H1 (cell line): ENCODE data around the gene ETV7. TPM values are rescaled to one million over a fixed set of nuclear protein-coding genes. Genes with fewer than 3 reads are reported as not detected.

Source experiments
- CTCF ChIA-PET: fragments of 300-600 bp; sonication (Branson Sonifier 250); formaldehyde crosslinking; loops from one replicate; lab custom pipeline; 2021; ENCODE audit not compliant: partially characterized antibody; lab: Charles Lee
- POLR2A ChIA-PET: fragments of 300-600 bp; sonication (Branson Sonifier 250); formaldehyde crosslinking; loops from one replicate; lab custom pipeline; 2021; ENCODE audit warnings: inconsistent platforms; ENCODE audit not compliant: partially characterized antibody; lab: Charles Lee
- DNase-seq, 2 experiments: peaks; one replicate each; pipeline versions ENCODE4 v3.0.0 to v3.0.0-alpha.2; 2010 to 2022; ENCODE audit warnings: low spot score in 2 of 2, low read depth in 1 of 2, mixed read lengths in 1 of 2
- FAIRE-seq: peaks from 2 replicates; lab custom pipeline; 2011; peaks lifted over from hg19 to GRCh38; lab: Jason Lieb, UNC
- H2AFZ ChIP-seq: 2 replicates; pipeline ENCODE4 v1.8.1; 2012; ENCODE audit warnings: low read length, inconsistent platforms
- H2AK5ac ChIP-seq: 2 replicates; pipeline ENCODE4 v1.6.1; 2013; ENCODE audit warnings: low read depth, low read length
- H2BK120ac ChIP-seq: replicated peaks from 2 replicates; pipeline ENCODE3; 2013; ENCODE audit warnings: low read depth, low read length, inconsistent platforms
- H2BK12ac ChIP-seq: 2 replicates; pipeline ENCODE4 v1.6.1; 2013; ENCODE audit warnings: low read depth, low read length
- H2BK15ac ChIP-seq: 2 replicates; pipeline ENCODE4 v1.6.1; 2013; ENCODE audit warnings: low read length
- H2BK20ac ChIP-seq: 2 replicates; pipeline ENCODE4 v1.6.1; 2013; ENCODE audit warnings: low read length
- H2BK5ac ChIP-seq: 2 replicates; pipeline ENCODE4 v1.6.1; 2013; ENCODE audit warnings: low read depth, low read length
- H3K14ac ChIP-seq: 2 replicates; pipeline ENCODE4 v1.6.1; 2013; ENCODE audit warnings: inconsistent platforms; ENCODE audit not compliant: insufficient read length
- H3K18ac ChIP-seq: 2 replicates; pipeline ENCODE4 v1.6.1; 2013; ENCODE audit warnings: low read length; ENCODE audit errors: extremely low read depth
- H3K23ac ChIP-seq: 2 replicates; pipeline ENCODE4 v1.6.1; 2013; ENCODE audit warnings: inconsistent platforms; ENCODE audit not compliant: insufficient read length
- H3K23me2 ChIP-seq: 2 replicates; pipeline ENCODE4 v1.6.1; 2013; ENCODE audit warnings: low read depth, low read length
- H3K27ac ChIP-seq: 2 replicates; pipeline ENCODE4 v1.6.1; 2011; ENCODE audit warnings: low read depth, low read length, inconsistent platforms
- H3K27me3 ChIP-seq, 4 experiments: replicated peaks in 1 of 4; 1 replicate in 1 of 4; 2 replicates in 3 of 4; pipeline versions ENCODE4 v1.6.1 to v1.8.1; 2011 to 2013; ENCODE audit warnings: low read length in 3 of 4, mild to moderate bottlenecking in 3 of 4, inconsistent platforms in 2 of 4, mixed read lengths in 2 of 4, moderate library complexity in 1 of 4; ENCODE audit not compliant: control insufficient read depth in 3 of 4, insufficient read depth in 3 of 4; ENCODE audit errors: extremely low read depth in 1 of 4
- H3K36me3 ChIP-seq, 4 experiments: 2 replicates each; pipeline versions ENCODE4 v1.6.1 to v1.8.1; 2011 to 2013; ENCODE audit warnings: mild to moderate bottlenecking in 4 of 4, low read length in 3 of 4, moderate library complexity in 2 of 4, control low read depth in 1 of 4, inconsistent platforms in 1 of 4; ENCODE audit not compliant: insufficient read depth in 4 of 4, control insufficient read depth in 2 of 4
- H3K4ac ChIP-seq: replicated peaks from 2 replicates; pipeline ENCODE3; 2013; ENCODE audit warnings: low read length, low read depth, mixed read lengths, inconsistent platforms; ENCODE audit not compliant: insufficient read length
- H3K4me1 ChIP-seq, 4 experiments: replicated peaks in 1 of 4; 1 replicate in 1 of 4; 2 replicates in 3 of 4; pipeline versions ENCODE4 v1.6.1 to v1.8.1; 2011 to 2013; ENCODE audit warnings: low read length in 3 of 4, inconsistent platforms in 2 of 4, mixed read lengths in 1 of 4; ENCODE audit not compliant: insufficient read depth in 4 of 4, control insufficient read depth in 3 of 4
- H3K4me2 ChIP-seq, 2 experiments: 2 replicates each; pipeline versions ENCODE4 v1.6.1 to v1.8.1; 2011 to 2013; ENCODE audit warnings: low read depth in 2 of 2, low read length in 2 of 2, control low read depth in 1 of 2, inconsistent platforms in 1 of 2, mild to moderate bottlenecking in 1 of 2; ENCODE audit not compliant: insufficient read depth in 1 of 2
- H3K4me3 ChIP-seq, 4 experiments: fragments of 200-600, 300-600 bp in 1 of 4; sonication (generic), shearing (Covaris generic), sonication (Bioruptor Twin) in 1 of 4; 2 replicates each; pipeline versions ENCODE4 v1.5.1 to v1.8.1; 2011 to 2016; ENCODE audit warnings: low read length in 4 of 4, low read depth in 3 of 4, control low read depth in 2 of 4, inconsistent platforms in 2 of 4, mild to moderate bottlenecking in 2 of 4, mixed read lengths in 1 of 4, moderate library complexity in 1 of 4; ENCODE audit not compliant: insufficient read depth in 2 of 4; ENCODE audit errors: extremely low read depth in 1 of 4
- H3K56ac ChIP-seq: replicated peaks from 2 replicates; pipeline ENCODE3; 2013; ENCODE audit warnings: low read depth, mild to moderate bottlenecking, mixed read lengths, low read length, inconsistent platforms; ENCODE audit not compliant: insufficient read length
- H3K79me1 ChIP-seq: 2 replicates; pipeline ENCODE4 v1.6.1; 2013; ENCODE audit warnings: low read depth, low read length, control low read depth
- H3K79me2 ChIP-seq, 2 experiments: 2 replicates each; pipeline versions ENCODE4 v1.6.1 to v1.8.1; 2012 to 2013; ENCODE audit warnings: low read length in 2 of 2, mild to moderate bottlenecking in 2 of 2, inconsistent platforms in 1 of 2; ENCODE audit not compliant: insufficient read depth in 2 of 2, control insufficient read depth in 1 of 2
- H3K9ac ChIP-seq, 4 experiments: replicated peaks in 1 of 4; 1 replicate in 1 of 4; 2 replicates in 3 of 4; pipeline versions ENCODE4 v1.6.1 to v1.8.1; 2011 to 2013; ENCODE audit warnings: low read depth in 3 of 4, low read length in 3 of 4, control low read depth in 2 of 4, mild to moderate bottlenecking in 2 of 4, moderate library complexity in 2 of 4, inconsistent platforms in 1 of 4; ENCODE audit errors: extremely low read depth in 1 of 4
- H3K9me3 ChIP-seq, 2 experiments: 2 replicates each; pipeline versions ENCODE4 v1.6.1 to v1.8.1; 2012 to 2013; ENCODE audit warnings: mild to moderate bottlenecking in 2 of 2, moderate library complexity in 2 of 2, control low read depth in 1 of 2, inconsistent platforms in 1 of 2, low read depth in 1 of 2, low read length in 1 of 2, mixed read lengths in 1 of 2; ENCODE audit not compliant: insufficient read depth in 2 of 2
- H4K20me1 ChIP-seq, 2 experiments: replicated peaks in 1 of 2; 2 replicates each; pipeline versions ENCODE3 to v1.8.1; 2011 to 2013; ENCODE audit warnings: inconsistent platforms in 2 of 2, low read length in 2 of 2, mild to moderate bottlenecking in 1 of 2; ENCODE audit not compliant: insufficient read depth in 2 of 2, control insufficient read depth in 1 of 2
- H4K5ac ChIP-seq: 2 replicates; pipeline ENCODE4 v1.6.1; 2013; ENCODE audit warnings: low read length, low read depth, mixed read lengths, inconsistent platforms; ENCODE audit not compliant: insufficient read length
- H4K8ac ChIP-seq: 2 replicates; pipeline ENCODE4 v1.8.0; 2013; ENCODE audit warnings: mild to moderate bottlenecking, moderate library complexity, low read length, inconsistent platforms; ENCODE audit not compliant: insufficient read depth; ENCODE audit errors: extremely low read depth
- H4K91ac ChIP-seq: replicated peaks from 2 replicates; pipeline ENCODE3; 2013; ENCODE audit warnings: low read length, mixed read lengths, inconsistent platforms; ENCODE audit not compliant: insufficient read length
- CBX5 ChIP-seq: fragments of 300-800, 300-1000 bp; sonication (generic); IDR thresholded peaks from 2 replicates; pipeline ENCODE4 v1.7.1; 2016; ENCODE audit warnings: antibody characterized with exemption, low read length, low read depth
- CBX8 ChIP-seq: fragments of 300-800, 300-1000 bp; sonication (generic); IDR thresholded peaks from 2 replicates; pipeline ENCODE4 v1.7.1; 2016; ENCODE audit warnings: low read depth, low read length, borderline replicate concordance
- CEBPB ChIP-seq: IDR thresholded peaks from 2 replicates; pipeline ENCODE4 v1.6.1; 2012; ENCODE audit warnings: low read depth, low read length
- CHD1 ChIP-seq: IDR thresholded peaks from 2 replicates; pipeline ENCODE4 v1.6.1; 2012; ENCODE audit warnings: low read depth, low read length, improper control_type of control experiment
- CREB1 ChIP-seq: IDR thresholded peaks from 2 replicates; pipeline ENCODE4 v1.6.1; 2012; ENCODE audit warnings: inconsistent platforms
- CTCF ChIP-seq, 3 experiments: IDR thresholded peaks; 1 replicate in 2 of 3; 2 replicates in 1 of 3; pipeline versions ENCODE4 v1.5.1 to v1.6.1; 2011; ENCODE audit warnings: low read length in 3 of 3, mild to moderate bottlenecking in 3 of 3, inconsistent platforms in 2 of 3, low read depth in 1 of 3, moderate library complexity in 1 of 3; ENCODE audit not compliant: insufficient read depth in 1 of 3; ENCODE audit errors: control extremely low read depth in 1 of 3
- KDM1A ChIP-seq: fragments of 200-600, 300-600 bp; sonication (generic); IDR thresholded peaks from 2 replicates; pipeline ENCODE4 v1.7.1; 2016; ENCODE audit warnings: mild to moderate bottlenecking, low read length, borderline replicate concordance
- NANOG ChIP-seq: IDR thresholded peaks from 2 replicates; pipeline ENCODE4 v1.6.1; 2011; ENCODE audit warnings: low read length, low read depth, mild to moderate bottlenecking, inconsistent platforms; ENCODE audit not compliant: insufficient read depth, poor library complexity, severe bottlenecking
- POLR2A ChIP-seq, 2 experiments: IDR thresholded peaks; 1 replicate in 1 of 2; 2 replicates in 1 of 2; pipeline ENCODE4 v1.6.1; 2011; ENCODE audit warnings: low read depth in 2 of 2, low read length in 2 of 2, mild to moderate bottlenecking in 2 of 2; ENCODE audit errors: control extremely low read depth in 1 of 2
- SIN3A ChIP-seq, 2 experiments: IDR thresholded peaks in 1 of 2; conservative IDR thresholded peaks in 1 of 2; 2 replicates each; pipeline ENCODE4 v1.6.1; 2011 to 2012; ENCODE audit warnings: low read length in 2 of 2, improper control_type of control experiment in 1 of 2, low read depth in 1 of 2, mild to moderate bottlenecking in 1 of 2
- WGBS, 2 experiments: shearing (Covaris generic) in 1 of 2; methylation state at CpG; one replicate each; pipeline versions ENCODE4 v1.1.6 to v1.1.7; 2013 to 2015; ENCODE audit warnings: low lambda C conversion rate in 2 of 2, mixed read lengths in 2 of 2, inconsistent platforms in 1 of 2, low coverage in 1 of 2, missing lambda C conversion rate in 1 of 2; ENCODE audit not compliant: insufficient replicate concordance in 2 of 2, insufficient coverage in 1 of 2, insufficient read length in 1 of 2; ENCODE audit errors: extremely low coverage in 1 of 2, missing lambda C conversion rate in 1 of 2; 5-methylcytosine and 5-hydroxymethylcytosine counted together
- polyA plus RNA-seq, 7 experiments: library from polyadenylated mRNA; depleted of rRNA in 3 of 7; stranded (reverse) in 5 of 7; unstranded in 2 of 7; fragments of >200 nt in 5 of 7; fragments of 200-250 nt in 2 of 7; gene quantifications; 1 replicate in 5 of 7; 2 replicates in 1 of 7; 4 replicates in 1 of 7; pipeline versions ENCODE4 v1.2.1 to v1.2.3, GENCODE V29; 2011 to 2013; ENCODE audit warnings: missing spikeins in 2 of 7, mixed read lengths in 2 of 7
- total RNA-seq: library from RNA; stranded (reverse); fragmentation: NEBNext Ultra II Directional; extraction: Animal tissue kit (Norgen Biotek cat#: 25700); gene quantifications from 2 replicates; pipeline ENCODE4 v1.2.1, GENCODE V29; 2021

Gene ETV7
- total and polyA plus RNA-seq, 2 of the 8 experiments (the other 6 are each of a cell fraction or from before 2014, with no cell fraction given) = 0.54 to 2.4 TPM

DNA sequence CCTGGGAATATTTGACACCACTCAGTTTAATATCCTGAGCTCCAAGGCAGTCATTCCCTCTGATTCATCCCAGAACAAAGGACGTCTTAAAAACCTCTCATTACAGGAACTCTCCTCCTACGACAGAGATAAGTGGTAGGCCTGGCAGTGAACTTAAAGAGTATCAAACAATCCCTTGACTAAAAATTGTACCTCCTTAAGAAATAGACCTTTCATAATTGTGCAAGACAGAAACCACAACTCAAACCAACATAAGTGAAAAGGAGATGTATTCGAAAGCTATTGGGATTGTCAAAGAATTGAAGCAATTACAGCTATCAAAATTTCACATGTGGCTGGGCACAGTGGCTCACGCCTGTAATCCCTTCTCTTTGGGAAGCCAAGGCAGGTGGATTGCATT lies 31.6 kb downstream of the ETV7 start:
- Histone ChIP-seq H3K9me3 (no peaks in the 10 kb centered on the region), H2BK5ac (no peak overlapping the region), H3K27ac (no peak overlapping the region), H2BK120ac (no peak overlapping the region), H3K79me1 (no peaks in the 10 kb centered on the region), H3K4me2 (no peak overlapping the region), H3K36me3 (no peaks in the 10 kb centered on the region), H2BK20ac (no peak overlapping the region), H4K20me1 (no peaks in the 10 kb centered on the region), H3K4me1 (no peaks in the 10 kb centered on the region), H2BK15ac (no peak overlapping the region), H3K27me3 (peaks cover 0 to 1% (median 0%) of the 10 kb centered on the region in 4 experiments; a peak in 1 of 7 replicates), H4K91ac (no peak overlapping the region), H4K8ac (no peak overlapping the region), H3K56ac (no peak overlapping the region), H3K23me2 (no peaks in the 10 kb centered on the region), H2AFZ (no peak overlapping the region), H3K4ac (no peak overlapping the region), H3K9ac (no peak overlapping the region), H3K23ac (no peak overlapping the region), H4K5ac (no peak overlapping the region), H2BK12ac (no peak overlapping the region), H3K14ac (no peak overlapping the region), H3K18ac (no peak overlapping the region), H2AK5ac (no peak overlapping the region), H3K4me3 (no peak overlapping the region), H3K79me2 (no peaks in the 10 kb centered on the region)
- DNase-seq = no peak
- CTCF ChIA-PET = interaction anchor here (1.3 to 7.6 kb wide), 4 partner anchors 9 to 54 kb away, joined by 3 to 47 read pairs (median 16); no protein-coding TSS in a partner anchor
- FAIRE-seq = no peak
- POLR2A ChIA-PET = interaction anchor here (1.5 kb wide), 1 partner anchor 9 kb away, joined by 3 read pairs; no protein-coding TSS in a partner anchor
- WGBS, 2 experiments = 88% methylated on average over 4 of the region's 4 CpGs; no CpG with 5 or more reads in 1 of the 2 experiments
- no peak for TF ChIP-seq CEBPB
- no peak for TF ChIP-seq CBX8
- no peak for TF ChIP-seq SIN3A (conservative IDR thresholded peaks at IDR 0.05 in 1 of 2, IDR thresholded peaks at IDR 0.05 in 1 of 2; ENCODE audit: low read depth in 1 of 2, low read length in 2 of 2)
- TF ChIP-seq KDM1A = no peak
- TF ChIP-seq POLR2A (IDR thresholded peaks at IDR 0.05; ENCODE audit: control extremely low read depth in 1 of 2, low read depth in 2 of 2, low read length in 2 of 2) = no peak
- TF ChIP-seq CBX5 = no peak
- no peak for TF ChIP-seq CHD1
- no peak for TF ChIP-seq NANOG
- TF ChIP-seq CREB1 = no peak
- no peak for TF ChIP-seq CTCF (IDR thresholded peaks at IDR 0.05; ENCODE audit: control extremely low read depth in 1 of 3, insufficient read depth in 1 of 3, low read depth in 1 of 3, low read length in 3 of 3)
